PFSK-1 (cell line): ENCODE data around the gene CX3CL1.

Experiments
- FOXP2 ChIP-seq: optimal IDR thresholded peaks from 2 replicates; pipeline ENCODE3; 2011; ENCODE audit warnings: borderline replicate concordance, control low read depth, inconsistent platforms; ENCODE audit not compliant: insufficient read depth; ENCODE audit errors: extremely low read length, extremely low read depth
- POLR2AphosphoS5 ChIP-seq: IDR thresholded peaks from 2 replicates; pipeline ENCODE4 v1.6.1; 2012; ENCODE audit warnings: low read depth, mild to moderate bottlenecking, control low read depth, low read length, moderate library complexity
- REST ChIP-seq, 2 experiments: IDR thresholded peaks; 2 replicates each; pipeline versions ENCODE4 v1.6.1 to v1.8.0; 2011 to 2012; ENCODE audit warnings: low read depth in 2 of 2, low read length in 2 of 2, control low read depth in 1 of 2, inconsistent platforms in 1 of 2, mild to moderate bottlenecking in 1 of 2, moderate library complexity in 1 of 2; ENCODE audit not compliant: insufficient read depth in 1 of 2
- SIN3A ChIP-seq: IDR thresholded peaks from 2 replicates; pipeline ENCODE4 v1.6.1; 2012; ENCODE audit warnings: mild to moderate bottlenecking, low read length, moderate library complexity, borderline replicate concordance; ENCODE audit not compliant: insufficient read depth
- TAF1 ChIP-seq: IDR thresholded peaks from 2 replicates; pipeline ENCODE4 v1.6.1; 2012; ENCODE audit warnings: low read length, control low read depth, borderline replicate concordance; ENCODE audit not compliant: insufficient read depth

The CX3CL1 gene

GRCh38 chr16:57385083-57385482 lies 12.8 kb downstream of the CX3CL1 start:
- TF ChIP-seq POLR2AphosphoS5 (no peak), SIN3A (no peak), TAF1 (no peak), FOXP2 (no peak), REST (IDR thresholded peaks at IDR 0.05; ENCODE audit: insufficient read depth in 1 of 2, low read depth in 2 of 2, low read length in 2 of 2) (no peak)

GRCh38 chr16:57386381-57386951 lies 14.2 kb downstream of the CX3CL1 start:
- no peak for TF ChIP-seq FOXP2
- TF ChIP-seq SIN3A = no peak
- TF ChIP-seq REST (IDR thresholded peaks at IDR 0.05; ENCODE audit: insufficient read depth in 1 of 2, low read depth in 2 of 2, low read length in 2 of 2) = no peak
- no peak for TF ChIP-seq POLR2AphosphoS5
- TF ChIP-seq TAF1 = no peak

GRCh38 chr16:57387598-57388354 lies 15.5 kb downstream of the CX3CL1 start:
- TF ChIP-seq POLR2AphosphoS5 (no peak), SIN3A (no peak), FOXP2 (no peak), TAF1 (no peak), REST (IDR thresholded peaks at IDR 0.05; ENCODE audit: insufficient read depth in 1 of 2, low read depth in 2 of 2, low read length in 2 of 2) (no peak)

GRCh38 chr16:57388359-57389086 lies 16.2 kb downstream of the CX3CL1 start:
- TF ChIP-seq SIN3A (no peak), REST (IDR thresholded peaks at IDR 0.05; ENCODE audit: insufficient read depth in 1 of 2, low read depth in 2 of 2, low read length in 2 of 2) (no peak), TAF1 (no peak), FOXP2 (no peak), POLR2AphosphoS5 (no peak)
